Activated CD8-positive, alpha-beta memory T cell treated with anti-CD3 and anti-CD28 coated beads, Interleukin-2, amount 50 U/mL, for 4 hours (primary cell): ENCODE results near the gene TRIM22.
A peak's percentile ranks its signal among the peaks of the same experiment; 100 is the strongest.
"Not testable (repeated sequence)": the region's sequence is repeated elsewhere in the genome, so short reads cannot be mapped to it uniquely, and the experiment has no call there.

Source experiments
- DNase-seq: peaks from one replicate; pipeline ENCODE4 v3.0.0-alpha.2; 2020

Gene TRIM22, protein sequence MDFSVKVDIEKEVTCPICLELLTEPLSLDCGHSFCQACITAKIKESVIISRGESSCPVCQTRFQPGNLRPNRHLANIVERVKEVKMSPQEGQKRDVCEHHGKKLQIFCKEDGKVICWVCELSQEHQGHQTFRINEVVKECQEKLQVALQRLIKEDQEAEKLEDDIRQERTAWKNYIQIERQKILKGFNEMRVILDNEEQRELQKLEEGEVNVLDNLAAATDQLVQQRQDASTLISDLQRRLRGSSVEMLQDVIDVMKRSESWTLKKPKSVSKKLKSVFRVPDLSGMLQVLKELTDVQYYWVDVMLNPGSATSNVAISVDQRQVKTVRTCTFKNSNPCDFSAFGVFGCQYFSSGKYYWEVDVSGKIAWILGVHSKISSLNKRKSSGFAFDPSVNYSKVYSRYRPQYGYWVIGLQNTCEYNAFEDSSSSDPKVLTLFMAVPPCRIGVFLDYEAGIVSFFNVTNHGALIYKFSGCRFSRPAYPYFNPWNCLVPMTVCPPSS

GRCh38 chr11:5689551-5689983, at the start of gene TRIM22:
TRIM22 (plus strand) TSS chr11:5689790; CDS start chr11:5696233, 6,443 bp downstream.
- peak; percentile 32 for DNase-seq

- no peak for DNase-seq
Observed at GRCh38 chr11:5639953-5640352, 49.6 kb upstream of the TRIM22 start.

DNA sequence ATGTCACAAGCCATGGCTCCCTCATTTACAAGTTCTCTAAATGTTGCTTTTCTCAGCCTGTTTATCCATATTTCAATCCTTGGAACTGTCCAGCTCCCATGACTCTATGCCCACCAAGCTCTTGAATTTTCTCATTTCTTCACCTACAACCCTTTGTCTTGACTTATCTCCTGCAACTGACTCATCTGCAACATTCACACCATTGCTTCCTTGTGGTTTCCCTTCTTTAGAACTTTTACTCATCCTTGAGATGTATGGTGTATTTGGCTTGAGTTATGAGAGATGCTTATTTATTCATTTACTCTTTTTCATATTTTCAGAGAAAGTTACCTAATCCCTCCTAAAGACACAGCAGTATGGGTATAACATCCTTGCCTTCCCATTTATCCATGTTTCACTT, 46.0 kb upstream of the TRIM22 start:
- DNase-seq: no peak

- no peak for DNase-seq
Observed at GRCh38 chr11:5646139-5646538, 43.5 kb upstream of the TRIM22 start.

- DNase-seq: no peak
Observed at GRCh38 chr11:5655474-5655873, 34.1 kb upstream of the TRIM22 start.

- DNase-seq: not testable (repeated sequence)
Observed at GRCh38 chr11:5656956-5657355, 32.6 kb upstream of the TRIM22 start.

DNA sequence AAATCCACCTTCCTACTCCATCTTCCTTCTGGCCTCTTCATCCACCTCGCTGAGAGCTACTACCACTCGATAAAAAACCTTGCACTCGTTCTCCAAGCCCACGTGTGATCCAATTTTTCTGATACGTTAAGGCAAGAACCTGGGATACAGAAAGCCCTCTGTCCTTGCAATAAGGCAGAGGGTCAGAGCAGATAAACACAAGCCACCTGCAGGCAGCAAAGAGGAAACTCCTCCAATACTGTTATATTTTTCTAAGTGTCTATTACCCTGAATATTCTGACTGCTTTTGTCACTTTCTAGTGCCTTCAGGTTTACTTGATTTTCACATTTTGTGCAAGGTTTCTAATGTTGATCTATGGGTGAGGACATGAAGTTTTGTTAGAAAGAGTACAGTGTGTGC, 31.3 kb upstream of the TRIM22 start:
- no peak for DNase-seq

DNA sequence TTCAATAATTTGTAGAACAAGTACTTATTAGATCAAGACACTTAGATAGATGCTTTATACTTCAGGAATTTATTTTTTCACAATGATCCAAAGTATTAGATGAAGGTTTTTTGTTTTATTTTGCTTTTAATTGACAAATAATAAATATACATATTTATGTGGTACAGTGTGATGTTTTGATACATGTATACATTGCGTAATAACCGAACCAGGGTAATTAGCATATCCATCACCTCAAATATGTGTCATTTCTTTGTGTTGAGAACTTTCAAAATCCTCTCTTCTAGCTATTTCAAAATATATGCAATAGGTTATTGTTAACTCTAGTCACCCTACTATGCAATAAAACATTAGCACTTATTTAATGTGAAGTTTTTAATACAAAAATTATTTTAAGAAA, 26.1 kb upstream of the TRIM22 start:
- DNase-seq: no peak

DNA sequence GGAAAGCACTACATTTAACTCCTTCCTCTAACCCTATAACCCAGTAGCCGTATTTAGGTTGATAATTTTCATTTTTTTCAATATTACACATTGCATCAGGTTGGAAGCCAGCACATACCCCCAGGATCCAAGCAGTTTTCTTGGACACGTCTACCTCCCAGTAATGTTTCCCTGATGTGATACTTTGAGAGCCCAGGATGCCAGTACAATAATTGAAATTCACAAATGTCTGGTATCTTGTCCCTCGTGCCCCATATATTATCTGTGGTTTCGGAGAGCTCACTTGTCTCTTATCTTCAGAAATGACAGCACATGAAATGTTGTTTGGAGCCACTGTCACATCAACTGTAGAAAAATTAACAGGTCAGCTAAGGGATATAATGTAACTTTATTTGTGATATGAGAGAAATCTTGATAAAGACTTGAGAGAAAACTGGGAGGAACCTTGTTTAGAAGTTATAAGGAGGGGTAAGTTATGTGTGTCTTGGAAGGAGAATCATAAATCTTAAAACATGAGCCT, 24.5 kb upstream of the TRIM22 start:
- DNase-seq: no peak

DNA sequence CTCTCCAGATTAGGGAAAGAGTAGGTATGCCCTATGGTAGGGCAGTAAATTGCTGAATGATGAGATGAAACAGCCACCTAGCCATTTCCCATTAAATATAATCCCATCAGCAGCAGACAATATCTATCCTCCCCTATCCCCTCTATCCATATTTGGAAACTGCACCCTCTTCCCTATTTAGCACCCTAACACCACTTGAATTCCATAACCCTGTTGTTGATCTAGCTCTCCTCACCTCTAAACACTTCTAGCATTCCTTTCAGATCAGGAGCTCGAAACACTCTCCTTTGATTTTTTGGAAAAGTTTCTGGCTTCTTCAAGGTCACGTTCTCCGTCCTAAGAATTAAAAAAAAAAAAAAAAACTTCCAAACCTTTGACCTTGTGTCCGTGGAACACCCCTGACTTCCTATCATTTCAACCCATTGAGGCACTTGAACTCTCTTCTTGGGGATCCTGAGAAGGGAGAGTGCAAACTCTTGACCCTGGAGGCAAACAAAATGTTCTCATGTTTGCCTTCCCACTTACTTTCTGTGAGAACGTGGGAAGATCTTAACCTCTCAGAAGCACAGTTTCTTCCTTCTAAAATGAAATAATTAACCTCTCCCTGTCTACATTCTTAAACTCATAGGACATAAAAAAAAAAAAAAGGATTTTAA, 23.7 kb upstream of the TRIM22 start:
- no peak for DNase-seq

DNA sequence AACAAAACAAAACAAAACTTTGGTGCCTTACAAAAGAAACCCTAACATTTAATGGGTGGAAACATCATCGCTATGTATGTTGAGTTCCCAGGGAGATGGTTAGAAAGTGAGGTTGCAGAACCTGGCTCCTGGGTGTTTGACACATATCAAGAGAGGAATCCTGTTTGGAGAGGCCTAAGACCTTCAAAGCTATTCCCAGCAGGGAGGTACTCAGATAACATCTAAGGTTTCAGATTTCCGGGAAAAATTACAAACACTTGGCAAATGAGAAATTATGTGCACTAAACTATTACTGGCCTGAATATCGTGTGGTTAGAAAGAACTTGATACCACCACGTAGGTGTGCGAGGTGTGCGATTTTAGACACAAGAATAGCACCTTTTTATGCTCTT, 23.2 kb upstream of the TRIM22 start:
- DNase-seq: no peak

DNA sequence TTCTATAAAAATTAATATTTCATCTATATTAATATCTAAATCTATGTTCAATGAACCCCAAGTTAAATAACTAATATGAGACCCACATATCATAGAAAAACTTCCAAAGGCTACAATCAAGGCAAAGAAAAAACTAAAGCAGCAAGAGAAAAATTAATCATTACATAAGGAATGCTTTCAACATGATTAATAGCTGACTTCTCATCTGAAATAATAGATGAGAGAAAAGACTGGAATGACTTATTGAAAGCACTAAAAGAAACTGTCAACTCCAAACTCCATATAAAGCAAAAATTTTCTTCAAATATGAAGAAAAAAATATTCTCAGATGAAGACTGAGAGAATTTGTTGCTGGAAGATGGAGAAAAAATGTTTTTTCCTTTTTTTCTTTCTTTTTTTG, 17.8 kb upstream of the TRIM22 start:
- DNase-seq: no peak

DNA sequence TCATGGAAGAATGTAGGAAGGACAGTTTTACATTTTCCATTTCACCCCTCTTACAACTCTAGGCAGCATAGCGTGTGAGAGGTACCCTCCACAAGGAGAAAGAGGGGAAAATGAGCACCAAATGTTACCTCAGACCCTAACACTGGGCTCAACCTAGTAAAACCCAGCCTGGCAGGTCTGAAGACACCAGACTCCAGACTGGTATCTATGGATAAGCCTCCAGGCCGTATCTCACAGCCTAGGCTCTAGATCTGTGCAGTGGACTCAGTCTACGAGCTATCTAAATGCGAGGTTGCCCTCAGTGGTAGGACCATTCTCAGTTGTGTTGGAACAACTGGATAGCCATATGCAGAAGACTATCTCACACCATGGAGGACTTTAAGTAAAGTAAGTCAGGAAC, 15.2 kb upstream of the TRIM22 start:
- DNase-seq: no peak

DNA sequence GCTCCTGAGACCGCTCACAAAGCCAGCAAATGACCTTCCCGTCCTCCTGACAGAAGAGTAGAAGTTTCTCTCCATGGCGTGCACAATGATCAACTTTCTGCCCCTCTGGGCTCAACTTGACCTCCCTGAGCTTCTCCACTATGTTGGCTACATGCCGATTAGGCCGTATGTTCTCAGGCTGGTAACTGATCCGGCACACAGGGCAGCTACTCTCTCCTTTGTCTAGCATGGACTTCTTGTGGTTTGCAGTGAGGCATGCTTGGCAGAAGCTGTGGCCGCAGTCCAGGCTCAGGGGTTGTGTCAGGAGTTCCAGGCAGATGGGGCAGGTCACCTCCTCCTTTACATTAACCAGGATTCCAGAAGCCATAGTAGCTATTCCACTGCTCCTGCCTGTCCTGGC, 9.8 kb upstream of the TRIM22 start:
- DNase-seq: no peak

- not testable (repeated sequence) for DNase-seq
Observed at GRCh38 chr11:5682890-5683441, 6.6 kb upstream of the TRIM22 start.

DNA sequence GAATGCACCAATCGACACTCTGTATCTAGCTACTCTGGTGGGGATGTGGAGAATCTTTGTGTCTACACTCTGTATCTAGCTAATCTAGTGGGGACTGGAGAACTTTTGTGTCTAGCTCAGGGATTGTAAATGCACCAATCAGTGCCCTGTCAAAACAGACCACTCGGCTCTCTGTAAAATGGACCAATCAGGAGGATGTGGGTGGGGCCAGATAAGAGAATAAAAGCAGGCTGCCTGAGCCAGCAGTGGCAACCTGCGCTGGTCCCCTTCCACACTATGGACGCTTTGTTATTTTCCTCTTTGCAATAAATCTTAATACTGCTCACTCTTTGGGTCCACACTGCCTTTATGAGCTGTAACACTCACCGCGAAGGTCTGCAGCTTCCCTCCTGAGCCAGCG, 6.0 kb upstream of the TRIM22 start:
- DNase-seq: peak; percentile 31

- DNase-seq: no peak
Observed at GRCh38 chr11:5684036-5684645, 5.4 kb upstream of the TRIM22 start.

- peak; percentile 77 for DNase-seq
Observed at GRCh38 chr11:5684646-5685362, 4.8 kb upstream of the TRIM22 start, which contains the start of gene TRIM5. TRIM5 (minus strand) TSS chr11:5685074; CDS start chr11:5680177, 4,897 bp downstream.

DNA sequence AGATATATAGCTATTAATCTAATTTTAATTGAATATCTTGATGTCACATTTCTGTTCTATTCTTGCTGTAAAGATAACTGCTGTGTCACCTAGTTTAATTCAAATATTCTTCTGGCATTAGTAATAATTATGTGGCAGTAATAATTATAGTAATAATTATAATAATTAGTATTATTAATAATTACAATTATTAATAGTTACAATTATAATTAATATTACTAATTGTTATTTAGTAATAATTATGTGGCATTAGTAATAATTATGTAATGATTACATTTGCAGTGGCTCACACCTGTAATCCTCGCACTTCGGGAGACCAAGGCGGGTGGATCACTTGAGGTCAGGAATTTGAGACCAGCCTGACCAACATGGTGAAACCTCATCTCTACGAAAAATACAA, 3.2 kb upstream of the TRIM22 start:
- DNase-seq: no peak

- no peak for DNase-seq
Observed at GRCh38 chr11:5688482-5688881, 1.1 kb upstream of the TRIM22 start.

DNA sequence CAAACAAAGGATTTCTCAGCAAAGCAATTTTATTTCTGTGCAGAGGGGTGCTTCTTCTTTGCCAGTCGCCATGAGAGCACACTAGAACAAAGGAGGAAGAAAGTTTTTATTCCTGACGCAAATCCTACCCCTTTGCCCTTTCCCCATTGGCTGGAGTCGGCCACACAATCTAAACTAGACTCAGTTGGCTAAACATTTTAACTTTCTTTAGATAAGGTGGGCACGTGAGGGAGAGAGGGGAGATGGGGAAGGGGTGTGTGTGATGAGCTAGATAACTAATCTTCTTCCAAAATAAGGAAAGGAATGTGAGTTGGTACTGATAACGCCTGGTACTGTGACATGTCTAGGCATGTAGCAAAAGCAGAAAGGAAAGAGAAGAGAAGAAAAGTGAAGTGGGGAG, 626 bp downstream of the TRIM22 start:
- DNase-seq: no peak

- DNase-seq: no peak
Observed at GRCh38 chr11:5690736-5691135, 1.1 kb downstream of the TRIM22 start.
